A673 (cell line): ENCODE measurements around the gene A4GNT. TPM values are rescaled to one million over a fixed set of nuclear protein-coding genes. Genes with fewer than 3 reads are reported as not detected.
"Not testable (repeated sequence)": the region's sequence is repeated elsewhere in the genome, so short reads cannot be mapped to it uniquely, and the experiment has no call there.

Experiments
- BruUV-seq: library from RNA; stranded (reverse); fragments of 400-500 nt; replicated peaks from 2 replicates; lab custom pipeline; 2021; lab: Mats Ljungman, UMichigan
- CTCF ChIA-PET: fragments of 300-600 bp; sonication (Branson Sonifier 250); formaldehyde crosslinking; loops from one replicate; lab custom pipeline; 2022; ENCODE audit warnings: antibody characterized with exemption; lab: Charles Lee
- POLR2A ChIA-PET: fragments of 300-600 bp; sonication (Branson Sonifier 250); formaldehyde crosslinking; loops from one replicate; lab custom pipeline; 2022; ENCODE audit warnings: antibody characterized with exemption; ENCODE audit not compliant: low non-redundant PET; lab: Charles Lee
- DNase-seq: peaks from one replicate; pipeline ENCODE4 v3.0.0-alpha.2; 2015; ENCODE audit warnings: low spot score
- H3K27ac ChIP-seq: fragments of 200-600 bp; sonication (generic); 2 replicates; pipeline ENCODE4 v1.5.1; 2016; ENCODE audit warnings: mixed run types, low read depth, mild to moderate bottlenecking, mixed read lengths, antibody characterized with exemption, low read length; ENCODE audit not compliant: poor library complexity, severe bottlenecking
- H3K27me3 ChIP-seq: fragments of 200-600 bp; sonication (generic); replicated peaks from 2 replicates; pipeline ENCODE4 v1.6.1; 2017; ENCODE audit warnings: mixed run types, low read depth, mild to moderate bottlenecking, mixed read lengths, antibody characterized with exemption, low read length; ENCODE audit not compliant: insufficient read depth, poor library complexity
- H3K36me3 ChIP-seq: fragments of 200-600 bp; sonication (generic); 2 replicates; pipeline ENCODE4 v1.6.1; 2016; ENCODE audit warnings: mixed run types, mild to moderate bottlenecking, mixed read lengths, antibody characterized with exemption, low read length; ENCODE audit not compliant: insufficient read depth, poor library complexity, severe bottlenecking
- H3K4me1 ChIP-seq: fragments of 200-600 bp; sonication (generic); 2 replicates; pipeline ENCODE4 v1.6.1; 2017; ENCODE audit warnings: mixed run types, mild to moderate bottlenecking, mixed read lengths, antibody characterized with exemption, low read length; ENCODE audit not compliant: insufficient read depth, poor library complexity, severe bottlenecking
- H3K4me3 ChIP-seq: fragments of 200-600 bp; sonication (generic); 2 replicates; pipeline ENCODE4 v1.5.1; 2016; ENCODE audit warnings: low read depth, mixed run types, mild to moderate bottlenecking, mixed read lengths, low read length; ENCODE audit not compliant: poor library complexity, severe bottlenecking
- H3K9me3 ChIP-seq: fragments of 200-600 bp; sonication (generic); 2 replicates; pipeline ENCODE4 v1.6.1; 2016; ENCODE audit warnings: mixed run types, low read depth, mild to moderate bottlenecking, mixed read lengths, antibody characterized with exemption, low read length; ENCODE audit not compliant: poor library complexity, severe bottlenecking
- CTCF ChIP-seq: fragments of 300-800, 200-600 bp; sonication (generic); conservative IDR thresholded peaks from 2 replicates; pipeline ENCODE4 v1.5.1; 2017; ENCODE audit warnings: low read depth, mild to moderate bottlenecking, antibody characterized with exemption, low read length, moderate library complexity, mixed read lengths
- EZH2 ChIP-seq: fragments of 200-600 bp; sonication (generic); IDR thresholded peaks from 2 replicates; pipeline ENCODE4 v1.6.1; 2017; ENCODE audit warnings: borderline replicate concordance, low read depth, mild to moderate bottlenecking, mixed read lengths, antibody characterized with exemption, low read length; ENCODE audit not compliant: poor library complexity, severe bottlenecking
- intact Hi-C: fragments of 100-400 bp; cut with micrococcal nuclease; formaldehyde crosslinking; loops from one replicate; pipeline ENCODE4 v1.10.0; 2022; ENCODE audit not compliant: unreplicated experiment
- total RNA-seq: library from RNA; stranded (reverse); gene quantifications from 2 replicates; pipeline ENCODE4 v1.2.3, GENCODE V29; 2021

Gene A4GNT
- total RNA-seq, 1 experiment from 2014 or later, result not detected

- no peaks in the 10 kb centered on the region for H3K36me3 ChIP-seq
- no peaks in the 10 kb centered on the region for H3K27me3 ChIP-seq
- peaks cover 9% of the 10 kb centered on the region for H3K4me1 ChIP-seq
- no peak overlapping the region for H3K27ac ChIP-seq
- no peak overlapping the region for H3K4me3 ChIP-seq
- no TSS peak for BruUV-seq
- DNase-seq, result no peak
- TF ChIP-seq CTCF (no peak), EZH2 (no peak)
- intact Hi-C loops, result no loop called here
- POLR2A ChIA-PET, result no interaction called here
- CTCF ChIA-PET, result no interaction called here
- no peaks in the 10 kb centered on the region for H3K9me3 ChIP-seq
Measured at GRCh38 chr3:138112362-138112761, 19.8 kb downstream of the A4GNT start.

GRCh38 chr3:138105598-138105997, 26.6 kb downstream of the A4GNT start:
- BruUV-seq, result no TSS peak
- no peaks in the 10 kb centered on the region for H3K36me3 ChIP-seq

GRCh38 chr3:138103466-138103865, 28.7 kb downstream of the A4GNT start:
- no TSS peak for BruUV-seq
- CTCF ChIA-PET, result no interaction called here
- no peak for DNase-seq
- TF ChIP-seq EZH2, result no peak
- no peaks in the 10 kb centered on the region for H3K36me3 ChIP-seq
- H3K4me3 ChIP-seq, result no peak overlapping the region
- H3K9me3 ChIP-seq, result no peaks in the 10 kb centered on the region
- POLR2A ChIA-PET, result no interaction called here
- no peak overlapping the region for H3K27ac ChIP-seq
- H3K27me3 ChIP-seq, result no peaks in the 10 kb centered on the region
- intact Hi-C loops, result no loop called here
- no peaks in the 10 kb centered on the region for H3K4me1 ChIP-seq

More at GRCh38 chr3:138105598-138105997, 26.6 kb downstream of the A4GNT start:
- ChIA-PET POLR2A (no interaction called here), CTCF (no interaction called here)
- Histone ChIP-seq H3K27me3 (no peaks in the 10 kb centered on the region), H3K4me3 (no peak overlapping the region), H3K27ac (no peak overlapping the region), H3K4me1 (no peaks in the 10 kb centered on the region), H3K9me3 (no peaks in the 10 kb centered on the region)
- intact Hi-C loops, result no loop called here
- DNase-seq, result no peak
- TF ChIP-seq EZH2 (no peak), CTCF (no peak)

GRCh38 chr3:138101351-138101940, 30.7 kb downstream of the A4GNT start:
- POLR2A ChIA-PET, BruUV-seq, H3K9me3 ChIP-seq, H3K27ac ChIP-seq, H3K4me1 ChIP-seq, DNase-seq, CTCF ChIA-PET, H3K36me3 ChIP-seq, H3K27me3 ChIP-seq, intact Hi-C loops, H3K4me3 ChIP-seq: not testable (repeated sequence)
- peak; percentile 48 for TF ChIP-seq CTCF
